ENCODE data around the gene NLRP1. TPM values are rescaled to one million over a fixed set of nuclear protein-coding genes. Genes with fewer than 3 reads are reported as not detected.

NLRP1 gene
- total and polyA plus RNA-seq, 2 of the 13 experiments (the other 11 are each of a cell fraction or from before 2014, with no cell fraction given): 3.4 to 3.7 TPM

DNA sequence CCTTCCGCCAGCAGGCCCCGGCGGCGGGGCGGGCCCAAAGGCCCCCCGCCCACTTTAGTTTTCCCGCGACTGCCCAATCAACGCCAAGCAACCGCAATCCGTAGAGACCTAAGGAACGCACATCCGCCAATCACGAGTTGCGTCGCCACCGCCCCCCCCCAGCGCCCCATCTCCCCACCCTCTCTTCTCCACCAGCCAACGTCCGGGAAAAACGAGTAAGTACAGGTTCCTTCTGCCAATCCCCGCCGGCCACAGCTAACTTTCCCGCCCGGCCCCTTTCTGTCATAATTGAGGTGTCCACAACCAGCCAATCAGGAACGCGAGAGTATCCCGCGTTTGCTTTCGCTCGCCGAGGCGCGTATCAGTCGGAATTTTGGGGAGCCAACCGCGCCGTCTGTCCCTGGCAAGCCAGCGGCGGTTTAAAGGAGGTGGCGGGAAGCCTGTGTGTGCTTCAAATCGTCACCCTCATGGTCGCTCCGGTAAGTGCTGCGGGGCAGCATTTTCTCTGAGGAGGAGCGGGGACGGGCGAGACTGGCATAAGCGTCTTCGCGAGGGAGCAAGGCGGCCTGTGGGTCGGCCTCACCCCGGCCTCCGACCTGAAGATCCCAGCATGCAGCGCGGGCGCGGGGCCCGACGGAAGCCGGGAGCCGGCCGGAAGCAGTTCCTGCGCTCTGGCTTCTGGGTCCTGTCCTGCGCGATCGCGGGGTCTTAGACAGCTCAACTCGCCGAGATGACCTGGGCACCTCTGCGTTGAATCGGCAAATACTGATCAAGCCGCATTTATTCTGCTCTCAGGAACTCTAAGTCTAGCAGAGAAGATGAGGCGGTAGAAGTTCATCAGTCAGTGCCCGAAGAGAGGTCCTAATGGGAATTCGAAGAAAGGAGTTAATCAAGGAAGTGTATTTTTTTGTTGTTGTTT lies 97.8 kb downstream of the NLRP1 start, which contains the start of gene MIS12 (continued):
- TF ChIP-seq RBM39 (IDR thresholded peaks at IDR 0.05; ENCODE audit: low read depth, low read length, poor library complexity, severe bottlenecking) (peak; percentile 90), MBD4 (IDR thresholded peaks at IDR 0.05; ENCODE audit: borderline replicate concordance, low read length) (no peak), FOXA3 (CRISPR knock-in tag; IDR thresholded peaks at IDR 0.05) (peak; percentile 51; the same call in 1 of the 2 replicates), MXD4 (CRISPR knock-in tag; IDR thresholded peaks at IDR 0.05) (peak; percentile 69; the same call in 1 of the 2 replicates), DR1 (CRISPR knock-in tag; IDR thresholded peaks at IDR 0.05) (peak; percentile 62; the same call in 1 of the 2 replicates), ZNF253 (CRISPR knock-in tag; IDR thresholded peaks at IDR 0.05; ENCODE audit: borderline replicate concordance) (peak; percentile 91; the same call in 1 of the 2 replicates), ZMYM4 (CRISPR knock-in tag; IDR thresholded peaks at IDR 0.05) (peak; percentile 86), ZNF543 (CRISPR knock-in tag; IDR thresholded peaks at IDR 0.05) (peak; percentile 88), TARDBP (CRISPR knock-in tag; IDR thresholded peaks at IDR 0.05) (peak; percentile 64; the same call in 1 of the 2 replicates), PHF20 (CRISPR knock-in tag; IDR thresholded peaks at IDR 0.05) (peak; percentile 89), XRCC5 (optimal IDR thresholded peaks at IDR 0.05; ENCODE audit: low read length) (peak; percentile 18), HDAC2 (CRISPR knock-in tag; IDR thresholded peaks at IDR 0.05) (peak; percentile 64; the same call in 1 of the 2 replicates), ZNF564 (CRISPR knock-in tag; IDR thresholded peaks at IDR 0.05) (no peak), SKI (IDR thresholded peaks at IDR 0.05; ENCODE audit: partially characterized antibody) (peak; percentile 59), HES4 (CRISPR knock-in tag; IDR thresholded peaks at IDR 0.05; ENCODE audit: borderline replicate concordance) (peak; percentile 91), ZNF331 (CRISPR knock-in tag; IDR thresholded peaks at IDR 0.05) (peak; percentile 37; the same call in 1 of the 2 replicates), ZEB1 (IDR thresholded peaks at IDR 0.05; ENCODE audit: insufficient replicate concordance, low read depth) (peak; percentile 67), YEATS4 (CRISPR knock-in tag; IDR thresholded peaks at IDR 0.05; ENCODE audit: borderline replicate concordance) (peak; percentile 88)
- TF ChIP-seq, protein P1, sequence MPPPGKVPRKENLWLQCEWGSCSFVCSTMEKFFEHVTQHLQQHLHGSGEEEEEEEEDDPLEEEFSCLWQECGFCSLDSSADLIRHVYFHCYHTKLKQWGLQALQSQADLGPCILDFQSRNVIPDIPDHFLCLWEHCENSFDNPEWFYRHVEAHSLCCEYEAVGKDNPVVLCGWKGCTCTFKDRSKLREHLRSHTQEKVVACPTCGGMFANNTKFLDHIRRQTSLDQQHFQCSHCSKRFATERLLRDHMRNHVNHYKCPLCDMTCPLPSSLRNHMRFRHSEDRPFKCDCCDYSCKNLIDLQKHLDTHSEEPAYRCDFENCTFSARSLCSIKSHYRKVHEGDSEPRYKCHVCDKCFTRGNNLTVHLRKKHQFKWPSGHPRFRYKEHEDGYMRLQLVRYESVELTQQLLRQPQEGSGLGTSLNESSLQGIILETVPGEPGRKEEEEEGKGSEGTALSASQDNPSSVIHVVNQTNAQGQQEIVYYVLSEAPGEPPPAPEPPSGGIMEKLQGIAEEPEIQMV (CRISPR knock-in tag; IDR thresholded peaks at IDR 0.05; ENCODE audit: low read depth): no peak
- TF ChIP-seq, protein P2, sequence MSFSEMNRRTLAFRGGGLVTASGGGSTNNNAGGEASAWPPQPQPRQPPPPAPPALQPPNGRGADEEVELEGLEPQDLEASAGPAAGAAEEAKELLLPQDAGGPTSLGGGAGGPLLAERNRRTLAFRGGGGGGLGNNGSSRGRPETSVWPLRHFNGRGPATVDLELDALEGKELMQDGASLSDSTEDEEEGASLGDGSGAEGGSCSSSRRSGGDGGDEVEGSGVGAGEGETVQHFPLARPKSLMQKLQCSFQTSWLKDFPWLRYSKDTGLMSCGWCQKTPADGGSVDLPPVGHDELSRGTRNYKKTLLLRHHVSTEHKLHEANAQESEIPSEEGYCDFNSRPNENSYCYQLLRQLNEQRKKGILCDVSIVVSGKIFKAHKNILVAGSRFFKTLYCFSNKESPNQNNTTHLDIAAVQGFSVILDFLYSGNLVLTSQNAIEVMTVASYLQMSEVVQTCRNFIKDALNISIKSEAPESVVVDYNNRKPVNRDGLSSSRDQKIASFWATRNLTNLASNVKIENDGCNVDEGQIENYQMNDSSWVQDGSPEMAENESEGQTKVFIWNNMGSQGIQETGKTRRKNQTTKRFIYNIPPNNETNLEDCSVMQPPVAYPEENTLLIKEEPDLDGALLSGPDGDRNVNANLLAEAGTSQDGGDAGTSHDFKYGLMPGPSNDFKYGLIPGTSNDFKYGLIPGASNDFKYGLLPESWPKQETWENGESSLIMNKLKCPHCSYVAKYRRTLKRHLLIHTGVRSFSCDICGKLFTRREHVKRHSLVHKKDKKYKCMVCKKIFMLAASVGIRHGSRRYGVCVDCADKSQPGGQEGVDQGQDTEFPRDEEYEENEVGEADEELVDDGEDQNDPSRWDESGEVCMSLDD (CRISPR knock-in tag; IDR thresholded peaks at IDR 0.05; ENCODE audit: borderline replicate concordance): peak; percentile 93
- TF ChIP-seq, protein P3, sequence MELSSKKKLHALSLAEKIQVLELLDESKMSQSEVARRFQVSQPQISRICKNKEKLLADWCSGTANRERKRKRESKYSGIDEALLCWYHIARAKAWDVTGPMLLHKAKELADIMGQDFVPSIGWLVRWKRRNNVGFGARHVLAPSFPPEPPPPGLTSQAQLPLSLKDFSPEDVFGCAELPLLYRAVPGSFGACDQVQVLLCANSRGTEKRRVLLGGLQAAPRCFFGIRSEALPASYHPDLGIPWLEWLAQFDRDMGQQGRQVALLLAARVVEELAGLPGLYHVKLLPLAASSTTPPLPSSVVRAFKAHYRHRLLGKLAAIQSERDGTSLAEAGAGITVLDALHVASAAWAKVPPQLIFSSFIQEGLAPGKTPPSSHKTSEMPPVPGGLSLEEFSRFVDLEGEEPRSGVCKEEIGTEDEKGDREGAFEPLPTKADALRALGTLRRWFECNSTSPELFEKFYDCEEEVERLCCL (CRISPR knock-in tag; IDR thresholded peaks at IDR 0.05; ENCODE audit: borderline replicate concordance): no peak
- TF ChIP-seq, protein P4, sequence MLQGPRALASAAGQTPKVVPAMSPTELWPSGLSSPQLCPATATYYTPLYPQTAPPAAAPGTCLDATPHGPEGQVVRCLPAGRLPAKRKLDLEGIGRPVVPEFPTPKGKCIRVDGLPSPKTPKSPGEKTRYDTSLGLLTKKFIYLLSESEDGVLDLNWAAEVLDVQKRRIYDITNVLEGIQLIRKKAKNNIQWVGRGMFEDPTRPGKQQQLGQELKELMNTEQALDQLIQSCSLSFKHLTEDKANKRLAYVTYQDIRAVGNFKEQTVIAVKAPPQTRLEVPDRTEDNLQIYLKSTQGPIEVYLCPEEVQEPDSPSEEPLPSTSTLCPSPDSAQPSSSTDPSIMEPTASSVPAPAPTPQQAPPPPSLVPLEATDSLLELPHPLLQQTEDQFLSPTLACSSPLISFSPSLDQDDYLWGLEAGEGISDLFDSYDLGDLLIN (CRISPR knock-in tag; IDR thresholded peaks at IDR 0.05; ENCODE audit: borderline replicate concordance): no peak

All from HepG2 (cell line).